ENCODE data around the gene DOCK8. TPM values are rescaled to one million over a fixed set of nuclear protein-coding genes. Genes with fewer than 3 reads are reported as not detected.
"Not testable (repeated sequence)": the region's sequence is repeated elsewhere in the genome, so short reads cannot be mapped to it uniquely, and the experiment has no call there.

The DOCK8 gene
- total RNA-seq, 2 experiments from 2014 or later = 59.0 to 145 TPM

DNA sequence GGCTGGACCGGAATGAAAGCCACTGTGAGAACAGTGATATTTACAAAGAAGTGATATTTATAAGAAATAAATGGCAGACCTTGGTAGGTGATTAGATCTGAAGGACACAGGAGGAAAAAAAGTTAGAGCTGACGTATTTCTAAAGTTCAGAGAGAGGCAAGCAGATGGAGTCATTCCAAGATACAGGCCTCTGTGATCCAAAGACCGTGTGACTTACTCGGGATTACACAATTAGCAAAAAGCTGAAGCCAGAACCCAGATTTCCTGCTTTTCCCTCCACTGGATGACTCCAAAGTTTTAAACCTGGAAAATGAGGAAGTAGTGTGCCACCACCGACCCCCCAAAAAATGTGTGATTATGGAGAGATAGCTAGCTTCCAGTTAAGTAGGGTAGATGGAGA, 3.1 kb upstream of the DOCK8 start:
- no peak for DNase-seq (ENCODE audit: low spot score)
- TF ChIP-seq, protein P1, sequence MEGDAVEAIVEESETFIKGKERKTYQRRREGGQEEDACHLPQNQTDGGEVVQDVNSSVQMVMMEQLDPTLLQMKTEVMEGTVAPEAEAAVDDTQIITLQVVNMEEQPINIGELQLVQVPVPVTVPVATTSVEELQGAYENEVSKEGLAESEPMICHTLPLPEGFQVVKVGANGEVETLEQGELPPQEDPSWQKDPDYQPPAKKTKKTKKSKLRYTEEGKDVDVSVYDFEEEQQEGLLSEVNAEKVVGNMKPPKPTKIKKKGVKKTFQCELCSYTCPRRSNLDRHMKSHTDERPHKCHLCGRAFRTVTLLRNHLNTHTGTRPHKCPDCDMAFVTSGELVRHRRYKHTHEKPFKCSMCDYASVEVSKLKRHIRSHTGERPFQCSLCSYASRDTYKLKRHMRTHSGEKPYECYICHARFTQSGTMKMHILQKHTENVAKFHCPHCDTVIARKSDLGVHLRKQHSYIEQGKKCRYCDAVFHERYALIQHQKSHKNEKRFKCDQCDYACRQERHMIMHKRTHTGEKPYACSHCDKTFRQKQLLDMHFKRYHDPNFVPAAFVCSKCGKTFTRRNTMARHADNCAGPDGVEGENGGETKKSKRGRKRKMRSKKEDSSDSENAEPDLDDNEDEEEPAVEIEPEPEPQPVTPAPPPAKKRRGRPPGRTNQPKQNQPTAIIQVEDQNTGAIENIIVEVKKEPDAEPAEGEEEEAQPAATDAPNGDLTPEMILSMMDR (conservative IDR thresholded peaks at IDR 0.05; ENCODE audit: low read length) = no peak
- no peak for TF ChIP-seq EZH2phosphoT487 (IDR thresholded peaks at IDR 0.05; ENCODE audit: borderline replicate concordance, low read depth, low read length)
- BruUV-seq (replicated peaks) = no TSS peak
- Histone ChIP-seq H3K9me3 (ENCODE audit: low read length) (no peaks in the 10 kb centered on the region), H3K36me3 (ENCODE audit: insufficient read depth, low read length) (no peaks in the 10 kb centered on the region), H3K79me2 (ENCODE audit: insufficient read depth, low read depth, low read length) (no peaks in the 10 kb centered on the region), H3K4me3 (ENCODE audit: low read depth, low read length, poor library complexity, severe bottlenecking) (no peak overlapping the region), H2AFZ (ENCODE audit: low read length) (no peak overlapping the region), H3K4me1 (ENCODE audit: insufficient read depth, low read length, poor library complexity, severe bottlenecking) (peaks cover 13% of the 10 kb centered on the region), H3K4me2 (ENCODE audit: low read length) (no peak overlapping the region), H4K20me1 (ENCODE audit: insufficient read depth, low read length) (no peaks in the 10 kb centered on the region), H3K9me2 (ENCODE audit: insufficient read depth, low read length) (no peaks in the 10 kb centered on the region), H3K27ac (ENCODE audit: low read depth, low read length, poor library complexity, severe bottlenecking) (no peak overlapping the region)
- ChIA-PET CTCF (ENCODE audit: unreplicated experiment) (no interaction called here), POLR2A (no interaction called here)
- intact Hi-C loops (cut with micrococcal nuclease; ENCODE audit: unreplicated experiment) = no loop called here

DNA sequence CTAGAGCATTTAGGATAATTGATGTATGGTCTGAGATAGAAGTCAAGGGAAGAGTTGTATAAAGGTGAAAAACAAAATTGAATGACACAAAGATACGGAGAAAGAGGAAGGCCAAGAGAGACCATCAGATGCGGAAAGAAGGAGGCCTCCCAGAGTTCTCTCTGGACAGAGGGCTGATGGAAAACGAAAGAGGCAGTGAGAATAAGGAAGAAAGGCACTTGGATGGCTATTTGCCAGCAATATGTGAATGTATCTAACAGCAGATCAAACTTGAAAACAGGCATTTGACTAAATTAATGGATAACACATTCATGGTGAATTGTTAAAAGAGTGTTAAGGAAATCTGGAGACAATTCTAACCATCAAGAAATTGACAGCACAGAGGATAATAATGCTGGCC, 2.4 kb upstream of the DOCK8 start:
- Histone ChIP-seq H3K36me3 (ENCODE audit: insufficient read depth, low read length) (no peaks in the 10 kb centered on the region), H4K20me1 (ENCODE audit: insufficient read depth, low read length) (no peaks in the 10 kb centered on the region), H3K4me3 (ENCODE audit: low read depth, low read length, poor library complexity, severe bottlenecking) (no peak overlapping the region), H2AFZ (ENCODE audit: low read length) (no peak overlapping the region), H3K27ac (ENCODE audit: low read depth, low read length, poor library complexity, severe bottlenecking) (no peak overlapping the region), H3K4me2 (ENCODE audit: low read length) (no peak overlapping the region), H3K4me1 (ENCODE audit: insufficient read depth, low read length, poor library complexity, severe bottlenecking) (peaks cover 13% of the 10 kb centered on the region), H3K79me2 (ENCODE audit: insufficient read depth, low read depth, low read length) (no peaks in the 10 kb centered on the region), H3K9me3 (ENCODE audit: low read length) (no peaks in the 10 kb centered on the region), H3K9me2 (ENCODE audit: insufficient read depth, low read length) (no peaks in the 10 kb centered on the region)
- intact Hi-C loops (cut with micrococcal nuclease; ENCODE audit: unreplicated experiment) = no loop called here
- POLR2A ChIA-PET = no interaction called here
- BruUV-seq (replicated peaks) = no TSS peak
- no peak for DNase-seq (ENCODE audit: low spot score)
- TF ChIP-seq, protein P1 (conservative IDR thresholded peaks at IDR 0.05; ENCODE audit: low read length) = no peak
- no peak for TF ChIP-seq EZH2phosphoT487 (IDR thresholded peaks at IDR 0.05; ENCODE audit: borderline replicate concordance, low read depth, low read length)
- CTCF ChIA-PET (ENCODE audit: unreplicated experiment) = no interaction called here

DNA sequence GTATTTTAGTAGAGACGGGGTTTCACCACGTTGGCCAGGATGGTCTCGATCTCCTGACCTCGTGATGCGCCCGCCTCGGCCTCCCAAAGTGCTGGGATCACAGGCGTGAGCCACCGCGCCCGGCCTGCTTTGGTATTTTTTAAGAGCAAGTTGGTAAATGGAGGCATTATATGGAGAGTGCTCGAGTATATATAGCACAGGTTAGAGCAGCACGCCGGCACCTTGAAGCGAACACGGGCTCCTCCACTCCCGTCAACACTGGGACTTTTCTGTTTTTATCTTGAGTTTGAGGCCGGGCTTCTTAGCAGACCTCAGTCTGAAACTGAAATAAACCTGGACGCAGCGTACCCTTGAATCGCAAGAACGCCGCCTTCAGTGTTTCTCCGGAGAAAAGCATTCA, 764 bp upstream of the DOCK8 start:
- CTCF ChIA-PET (ENCODE audit: unreplicated experiment); H3K9me2 ChIP-seq (ENCODE audit: insufficient read depth, low read length): not testable (repeated sequence)
- H2AFZ ChIP-seq (ENCODE audit: low read length) = peak overlapping the region; percentile 85; the same call in 1 of the 2 replicates

More for the DNA sequence above, 764 bp upstream of the DOCK8 start:
- Histone ChIP-seq H3K4me3 (ENCODE audit: low read depth, low read length, poor library complexity, severe bottlenecking) (peak overlapping the region; percentile 70), H3K4me2 (ENCODE audit: low read length) (peak overlapping the region; percentile 80; the same call in 1 of the 2 replicates), H3K4me1 (ENCODE audit: insufficient read depth, low read length, poor library complexity, severe bottlenecking) (peaks cover 13% of the 10 kb centered on the region)
- intact Hi-C loops (cut with micrococcal nuclease; ENCODE audit: unreplicated experiment); BruUV-seq (replicated peaks); H3K36me3 ChIP-seq (ENCODE audit: insufficient read depth, low read length); H4K20me1 ChIP-seq (ENCODE audit: insufficient read depth, low read length); H3K9me3 ChIP-seq (ENCODE audit: low read length); DNase-seq (ENCODE audit: low spot score); H3K79me2 ChIP-seq (ENCODE audit: insufficient read depth, low read depth, low read length); H3K27ac ChIP-seq (ENCODE audit: low read depth, low read length, poor library complexity, severe bottlenecking): not testable (repeated sequence)
- POLR2A ChIA-PET = interaction anchor here (0.9 to 3.0 kb wide), 3 partner anchors 44 to 76 kb away, joined by 4 to 14 read pairs (median 4); no protein-coding TSS in a partner anchor
